RWPE2 (cell line): ENCODE data around the gene FOXL3.

Experiments used
- ATAC-seq: fragments of 200-7000 bp; cut with Tn5 transposase; 3 replicates; pipeline ENCODE4 v1.9.1; 2021; ENCODE audit warnings: low read depth
- DNase-seq: peaks from one replicate; pipeline ENCODE4 v3.0.0-alpha.2; 2020; ENCODE audit warnings: low spot score
- H3K27ac ChIP-seq: fragments of 450-650 bp; 2 replicates; pipeline ENCODE4 v1.5.1; 2017; ENCODE audit warnings: mild to moderate bottlenecking; ENCODE audit not compliant: poor library complexity, severe bottlenecking
- H3K27me3 ChIP-seq: fragments of 250-450 bp; sonication (Bioruptor Pico); 2 replicates; pipeline ENCODE4 v1.5.1; 2021; ENCODE audit warnings: mild to moderate bottlenecking, moderate library complexity; ENCODE audit not compliant: insufficient read depth, poor library complexity, severe bottlenecking
- H3K36me3 ChIP-seq: fragments of 250-450 bp; sonication (Bioruptor Pico); 2 replicates; pipeline ENCODE4 v1.5.1; 2020; ENCODE audit warnings: low read depth, mild to moderate bottlenecking, moderate library complexity
- H3K4me1 ChIP-seq: fragments of 250-450 bp; sonication (Bioruptor Pico); 2 replicates; pipeline ENCODE4 v1.5.1; 2021; ENCODE audit warnings: mild to moderate bottlenecking, moderate library complexity; ENCODE audit not compliant: insufficient read depth, poor library complexity, severe bottlenecking
- H3K4me3 ChIP-seq: fragments of 250-450 bp; sonication (Bioruptor Pico); 2 replicates; pipeline ENCODE4 v1.5.1; 2021; ENCODE audit warnings: mild to moderate bottlenecking, moderate library complexity; ENCODE audit not compliant: severe bottlenecking
- H3K9me3 ChIP-seq: fragments of 250-450 bp; sonication (Bioruptor Pico); 2 replicates; pipeline ENCODE4 v1.5.1; 2021; ENCODE audit warnings: mild to moderate bottlenecking, moderate library complexity; ENCODE audit not compliant: severe bottlenecking
- CTCF ChIP-seq: fragments of 450-650 bp; IDR thresholded peaks from one replicate; pipeline ENCODE4 v1.5.1; 2017; ENCODE audit warnings: mild to moderate bottlenecking, moderate library complexity; ENCODE audit not compliant: poor library complexity, severe bottlenecking

FOXL3 gene

GRCh38 chr7:311796-312195 lies 21.8 kb downstream of the FOXL3 start:
- ATAC-seq (peak; percentile 83), DNase-seq (no peak)
- Histone ChIP-seq H3K4me1 (peaks cover 3% of the 10 kb centered on the region), H3K4me3 (no peak overlapping the region), H3K27me3 (no peaks in the 10 kb centered on the region), H3K27ac (no peak overlapping the region), H3K36me3 (no peaks in the 10 kb centered on the region), H3K9me3 (no peaks in the 10 kb centered on the region)
- TF ChIP-seq CTCF, result no peak

DNA sequence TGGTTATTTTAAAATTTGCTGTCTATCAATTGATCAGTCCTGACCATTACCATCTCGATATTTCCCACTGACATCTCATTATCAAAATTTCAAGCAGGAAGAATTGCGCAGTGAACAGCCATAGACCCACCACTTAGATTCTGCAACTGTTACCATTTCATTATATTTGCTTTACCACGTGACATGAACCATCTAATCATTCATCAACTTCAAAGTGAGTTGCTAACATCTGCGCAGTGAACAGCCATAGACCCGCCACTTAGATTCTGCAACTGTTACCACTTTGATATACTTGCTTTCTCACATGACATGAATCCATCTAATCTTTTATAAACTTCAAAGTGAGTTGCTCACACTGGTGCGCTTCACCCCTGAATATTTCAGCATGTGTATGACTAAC lies 22.5 kb downstream of the FOXL3 start:
- Histone ChIP-seq H3K27ac (no peak overlapping the region), H3K36me3 (no peaks in the 10 kb centered on the region), H3K4me3 (no peak overlapping the region), H3K9me3 (no peaks in the 10 kb centered on the region), H3K27me3 (no peaks in the 10 kb centered on the region), H3K4me1 (peaks cover 3% of the 10 kb centered on the region)
- TF ChIP-seq CTCF, result no peak
- DNase-seq (no peak), ATAC-seq (no peak)

- H3K4me1 ChIP-seq, result peaks cover 3% of the 10 kb centered on the region
- H3K9me3 ChIP-seq, result no peaks in the 10 kb centered on the region
- H3K27ac ChIP-seq, result no peak overlapping the region
- ATAC-seq (no peak), DNase-seq (no peak)
- H3K36me3 ChIP-seq, result no peaks in the 10 kb centered on the region
- H3K4me3 ChIP-seq, result no peak overlapping the region
- no peak for TF ChIP-seq CTCF
- H3K27me3 ChIP-seq, result peaks cover 15% of the 10 kb centered on the region
Observed at GRCh38 chr7:314853-315252, 24.9 kb downstream of the FOXL3 start.

DNA sequence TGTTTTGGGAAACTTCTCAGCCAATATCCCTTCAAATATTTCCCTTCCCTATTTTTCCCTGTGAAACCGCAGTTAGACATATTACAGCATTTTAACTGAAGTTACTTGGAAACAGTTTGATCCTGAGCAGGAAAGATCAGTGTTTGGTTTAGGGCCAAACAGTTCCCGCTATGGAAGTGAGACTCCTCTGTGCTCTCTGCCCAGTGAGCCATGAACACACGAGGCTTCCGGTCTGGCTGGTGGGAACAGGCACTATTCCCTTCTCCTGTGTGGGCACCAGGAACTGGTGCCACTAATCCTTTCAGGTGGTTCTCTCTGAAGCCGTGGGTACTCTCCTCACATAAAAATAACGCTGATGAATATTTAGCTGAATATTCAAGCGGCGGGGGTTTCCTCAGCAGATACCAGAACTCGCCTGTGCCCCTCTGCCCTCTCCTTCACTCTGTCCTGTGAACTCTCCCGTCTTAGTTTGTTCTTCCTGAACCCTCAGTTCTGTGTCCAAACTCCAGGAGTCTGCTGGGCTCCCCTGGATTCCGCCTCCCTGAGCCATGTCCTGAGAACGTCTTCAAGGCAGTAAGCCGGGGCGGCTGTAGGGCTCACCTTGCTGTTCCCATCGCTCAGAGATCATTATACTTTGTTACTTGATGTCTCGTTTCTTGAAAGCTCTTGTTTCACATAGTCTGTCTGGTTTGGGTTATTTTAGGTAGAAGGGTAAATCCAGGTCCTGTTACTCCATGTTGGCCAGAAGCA lies 25.7 kb downstream of the FOXL3 start:
- no peaks in the 10 kb centered on the region for H3K36me3 ChIP-seq
- no peaks in the 10 kb centered on the region for H3K9me3 ChIP-seq
- no peak overlapping the region for H3K27ac ChIP-seq
- DNase-seq (peak; percentile 19), ATAC-seq (no peak)
- H3K4me3 ChIP-seq, result no peak overlapping the region
- H3K4me1 ChIP-seq, result peaks cover 3% of the 10 kb centered on the region
- no peak for TF ChIP-seq CTCF
- H3K27me3 ChIP-seq, result peaks cover 21% of the 10 kb centered on the region
